Choroid plexus epithelial cell (primary cell): ENCODE data around the gene CHD6.

Experiments
- DNase-seq: peaks from one replicate; pipeline ENCODE4 v3.0.0-alpha.2; 2010; ENCODE audit warnings: low read depth
- H3K4me3 ChIP-seq: 2 replicates; pipeline ENCODE4 v1.5.1; 2011; ENCODE audit warnings: low read depth, mild to moderate bottlenecking, control low read depth, low read length, moderate library complexity
- TF ChIP-seq, protein P1 (sequence below): conservative IDR thresholded peaks from 2 replicates; pipeline ENCODE4 v1.5.1; 2011; ENCODE audit warnings: low read depth, mild to moderate bottlenecking, control low read depth, inconsistent platforms, low read length, moderate library complexity

The CHD6 gene

DNA sequence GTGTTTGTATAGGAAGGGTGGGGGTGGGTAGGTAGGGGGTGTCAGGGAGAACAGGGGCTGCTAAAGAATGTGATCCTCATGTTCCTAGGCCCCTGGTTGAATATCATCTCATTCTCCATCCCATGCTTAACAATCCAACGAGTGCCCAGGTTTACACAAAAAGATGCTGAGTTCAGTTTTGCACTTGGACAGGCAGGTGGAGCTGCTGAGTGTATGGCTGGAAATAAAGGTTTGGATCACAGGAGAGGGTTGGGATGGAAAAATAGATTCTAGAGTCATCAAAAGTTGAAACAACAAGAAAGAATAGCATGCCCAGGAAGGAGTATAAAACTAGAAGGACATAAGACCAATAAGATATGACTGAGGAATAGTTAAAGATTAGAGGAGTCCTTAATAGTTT, 14.2 kb downstream of the CHD6 start:
- TF ChIP-seq, protein P1, sequence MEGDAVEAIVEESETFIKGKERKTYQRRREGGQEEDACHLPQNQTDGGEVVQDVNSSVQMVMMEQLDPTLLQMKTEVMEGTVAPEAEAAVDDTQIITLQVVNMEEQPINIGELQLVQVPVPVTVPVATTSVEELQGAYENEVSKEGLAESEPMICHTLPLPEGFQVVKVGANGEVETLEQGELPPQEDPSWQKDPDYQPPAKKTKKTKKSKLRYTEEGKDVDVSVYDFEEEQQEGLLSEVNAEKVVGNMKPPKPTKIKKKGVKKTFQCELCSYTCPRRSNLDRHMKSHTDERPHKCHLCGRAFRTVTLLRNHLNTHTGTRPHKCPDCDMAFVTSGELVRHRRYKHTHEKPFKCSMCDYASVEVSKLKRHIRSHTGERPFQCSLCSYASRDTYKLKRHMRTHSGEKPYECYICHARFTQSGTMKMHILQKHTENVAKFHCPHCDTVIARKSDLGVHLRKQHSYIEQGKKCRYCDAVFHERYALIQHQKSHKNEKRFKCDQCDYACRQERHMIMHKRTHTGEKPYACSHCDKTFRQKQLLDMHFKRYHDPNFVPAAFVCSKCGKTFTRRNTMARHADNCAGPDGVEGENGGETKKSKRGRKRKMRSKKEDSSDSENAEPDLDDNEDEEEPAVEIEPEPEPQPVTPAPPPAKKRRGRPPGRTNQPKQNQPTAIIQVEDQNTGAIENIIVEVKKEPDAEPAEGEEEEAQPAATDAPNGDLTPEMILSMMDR, result peak; percentile 38
- no peak for DNase-seq
- no peak overlapping the region for H3K4me3 ChIP-seq

DNA sequence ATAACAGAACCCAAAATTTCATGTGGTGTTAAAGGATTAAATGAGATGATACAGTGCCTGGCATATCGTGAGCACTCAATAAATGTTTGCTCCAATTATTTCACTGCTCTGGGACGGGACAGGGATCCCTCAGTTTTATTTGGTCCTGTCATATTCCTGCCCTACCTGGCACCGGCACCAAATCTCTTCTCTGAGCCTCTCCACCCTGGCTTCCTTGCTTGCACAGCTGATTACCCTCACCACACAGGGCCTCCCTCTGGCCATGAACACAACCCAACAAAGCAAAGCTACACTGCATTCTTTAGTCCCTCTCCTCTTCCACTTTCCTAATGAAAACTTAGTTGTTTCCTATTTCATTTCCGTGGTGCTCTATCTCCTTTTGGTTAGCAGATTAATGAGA, 16.4 kb downstream of the CHD6 start:
- H3K4me3 ChIP-seq, result no peak overlapping the region
- DNase-seq, result no peak
- TF ChIP-seq, protein P1, result no peak

DNA sequence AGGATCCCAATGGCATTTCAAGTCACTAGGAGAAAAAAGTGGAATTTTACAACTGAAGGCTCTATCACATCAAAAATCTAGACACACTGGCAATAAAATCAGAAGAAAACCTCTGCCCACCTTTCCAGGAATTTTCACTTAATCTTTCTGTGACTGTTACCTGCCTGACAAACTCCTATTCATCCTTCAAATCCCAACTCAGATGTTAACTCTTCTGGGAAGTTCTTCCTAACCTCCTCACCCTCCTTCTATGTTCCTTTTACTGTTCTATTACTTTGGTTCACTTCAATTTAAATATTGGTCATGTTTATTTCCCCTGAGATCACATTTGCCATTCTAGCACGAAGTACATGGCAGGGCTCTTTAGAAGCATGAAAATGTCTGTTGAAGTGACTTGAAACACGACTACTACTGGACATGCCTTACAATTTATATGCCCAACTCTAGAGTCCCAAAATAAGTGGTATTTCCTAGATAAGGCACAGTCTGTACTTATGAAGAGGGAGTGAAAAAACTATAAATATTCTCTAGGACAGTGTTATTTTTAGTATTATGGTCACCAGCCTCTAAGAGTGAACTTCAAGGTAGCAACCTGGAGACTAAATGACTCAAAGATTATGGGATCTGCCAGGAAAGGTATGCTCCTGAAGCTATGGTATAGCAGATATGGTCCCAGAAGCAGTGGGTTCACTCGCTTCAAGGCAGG, 17.1 kb downstream of the CHD6 start:
- H3K4me3 ChIP-seq, result no peak overlapping the region
- TF ChIP-seq, protein P1, result no peak
- DNase-seq, result no peak

DNA sequence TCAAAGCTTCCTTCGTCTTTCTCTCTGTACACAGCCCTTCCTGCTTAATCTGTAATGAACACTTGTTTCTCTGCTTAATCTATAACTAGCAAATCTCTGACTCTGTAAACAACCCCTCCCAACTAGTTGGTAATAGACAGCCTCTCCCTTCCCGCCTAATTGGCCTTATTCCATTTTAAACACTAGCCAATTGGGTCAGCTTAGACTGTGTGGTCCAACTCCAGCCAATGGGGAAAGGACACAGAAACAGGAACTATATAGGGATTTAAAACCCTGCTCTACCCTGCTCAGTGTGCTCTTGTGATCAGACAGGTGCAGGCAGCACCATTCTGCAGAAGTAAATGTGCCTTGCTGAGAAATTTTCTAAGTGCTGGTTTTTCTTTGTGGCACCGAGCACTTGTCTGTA, 18.5 kb downstream of the CHD6 start:
- TF ChIP-seq, protein P1, result no peak
- H3K4me3 ChIP-seq, result no peak overlapping the region
- no peak for DNase-seq

DNA sequence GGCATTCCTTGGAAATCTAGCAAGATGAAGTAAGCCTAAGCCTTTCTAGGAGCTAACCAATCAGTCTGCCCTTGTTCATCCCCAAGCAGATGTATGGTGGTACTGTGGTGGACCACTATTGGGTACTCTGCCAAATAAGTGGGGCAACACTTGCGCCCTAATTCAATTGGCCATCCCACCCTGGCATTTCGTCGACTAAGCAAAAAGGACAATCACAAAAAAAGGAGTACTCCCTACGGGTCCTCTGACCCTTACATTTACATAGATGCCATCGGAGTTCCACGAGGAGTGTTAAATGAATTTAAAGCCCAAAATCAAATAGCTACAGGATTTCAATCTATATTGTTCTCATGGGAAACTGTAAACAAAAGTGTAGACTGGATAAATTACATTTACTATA, 19.5 kb downstream of the CHD6 start:
- no peak for DNase-seq
- H3K4me3 ChIP-seq, result no peak overlapping the region
- TF ChIP-seq, protein P1, result no peak

DNA sequence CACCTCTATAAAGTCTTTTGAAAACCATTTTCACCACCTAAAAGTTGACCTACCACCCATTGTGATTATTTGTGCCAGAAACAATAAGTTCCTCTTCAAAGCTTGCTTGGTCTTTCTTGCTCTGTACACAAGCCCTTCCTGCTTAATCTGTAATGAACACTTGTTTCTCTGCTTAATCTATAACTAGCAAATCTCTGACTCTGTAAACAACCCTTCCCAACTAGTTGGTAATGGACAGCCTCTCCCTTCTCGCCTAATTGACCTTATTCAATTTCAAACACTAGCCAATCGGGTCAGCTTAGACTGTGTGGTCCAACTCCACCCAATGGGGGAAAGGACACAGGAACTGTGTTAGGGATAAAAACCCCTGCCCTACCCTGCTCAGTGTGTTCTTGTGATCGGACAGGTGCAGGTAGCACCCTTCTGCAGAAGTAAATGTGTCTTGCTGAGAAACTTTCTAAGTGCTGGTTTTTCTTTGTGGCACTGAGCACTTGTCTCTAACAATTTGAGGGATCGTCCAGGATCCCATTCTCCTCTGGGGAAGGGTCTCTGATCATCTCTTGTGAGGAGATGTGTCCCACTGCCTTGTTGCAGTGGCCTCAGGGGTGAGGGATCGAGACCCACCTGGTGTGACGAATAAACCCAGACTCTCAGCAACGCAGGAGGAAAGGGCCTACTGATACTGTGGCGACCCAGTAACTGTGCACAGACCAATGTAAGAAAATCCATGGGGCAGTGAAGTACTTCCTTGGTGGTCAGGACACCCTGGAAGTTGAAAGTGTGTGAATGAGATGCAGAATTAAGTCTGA, 23.5 kb downstream of the CHD6 start:
- DNase-seq, result no peak
- no peak overlapping the region for H3K4me3 ChIP-seq
- TF ChIP-seq, protein P1, result no peak
